Activated T-cell treated with anti-CD3 and anti-CD28 coated beads, Interleukin-2, amount 50 U/mL, for 72 hours (primary cell): ENCODE data around the gene IGSF9B. TPM values are rescaled to one million over a fixed set of nuclear protein-coding genes. Genes with fewer than 3 reads are reported as not detected.
A peak's percentile ranks its signal among the peaks of the same experiment; 100 is the strongest.

Experiments used
- ATAC-seq, 2 donors: fragments of 150-1000 bp; cut with Tn5 transposase; replicated peaks in 1 of 2; 2 replicates each; pipeline ENCODE4 v1.10.0; 2021; ENCODE audit warnings: moderate library complexity in 2 of 2, mild to moderate bottlenecking in 1 of 2
- DNase-seq, 2 donors: peaks; one replicate each; pipeline ENCODE4 v3.0.0; 2021 to 2022; ENCODE audit warnings: mixed read lengths in 1 of 2
- H3K27ac Mint-ChIP-seq: one replicate; pipeline ENCODE4 v1.8.0; 2022; ENCODE audit warnings: mild to moderate bottlenecking, moderate library complexity, mixed read lengths
- H3K27me3 Mint-ChIP-seq: one replicate; pipeline ENCODE4 v1.8.0; 2022; ENCODE audit warnings: low read depth, mixed read lengths
- H3K36me3 Mint-ChIP-seq, 2 donors: one replicate each; pipeline ENCODE4 v1.8.0; 2022; ENCODE audit warnings: mixed read lengths in 2 of 2, mild to moderate bottlenecking in 1 of 2; ENCODE audit not compliant: insufficient read depth in 2 of 2
- H3K4me1 Mint-ChIP-seq: one replicate; pipeline ENCODE4 v1.8.0; 2022; ENCODE audit warnings: low read depth, mixed read lengths
- H3K4me3 Mint-ChIP-seq, 2 donors: one replicate each; pipeline ENCODE4 v1.8.0; 2022; ENCODE audit warnings: mild to moderate bottlenecking in 2 of 2, mixed read lengths in 2 of 2, moderate library complexity in 2 of 2
- H3K9me3 Mint-ChIP-seq, 2 donors: one replicate each; pipeline ENCODE4 v1.8.0; 2022; ENCODE audit warnings: mixed read lengths in 2 of 2
- total RNA-seq, 2 donors: library from RNA; stranded (reverse); gene quantifications; one replicate each; pipeline ENCODE4 v1.2.3, GENCODE V29; 2022

The IGSF9B gene
- total RNA-seq, 2 donors from 2014 or later = 81.8 to 87.0 TPM

DNA sequence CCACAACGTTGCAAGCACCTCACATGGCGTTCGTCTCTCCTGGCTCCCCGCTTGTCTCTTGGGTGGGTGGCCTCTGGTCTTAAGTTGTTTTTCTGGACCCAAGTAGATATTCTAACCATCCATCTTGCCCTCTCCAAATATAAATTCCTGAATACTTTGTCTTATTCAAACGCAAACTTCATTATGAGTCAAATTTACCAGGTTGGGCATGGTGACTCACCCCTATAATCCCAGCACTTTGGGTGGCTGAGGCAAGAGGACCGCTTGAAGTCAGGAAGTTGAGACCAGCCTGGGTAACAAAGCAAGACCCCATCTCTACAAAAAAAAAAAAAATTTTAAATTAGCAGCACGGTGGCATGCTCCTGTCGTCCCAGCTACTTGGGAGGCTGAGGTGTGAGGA, 5.1 kb upstream of the IGSF9B start:
- no peaks in the 10 kb centered on the region for H3K36me3 Mint-ChIP-seq
- peaks cover 72% of the 10 kb centered on the region for H3K27me3 Mint-ChIP-seq
- peaks cover 34% of the 10 kb centered on the region for H3K4me1 Mint-ChIP-seq
- no peak for ATAC-seq
- no peak overlapping the region for H3K4me3 Mint-ChIP-seq
- DNase-seq = no peak
- H3K27ac Mint-ChIP-seq = no peak overlapping the region
- no peaks in the 10 kb centered on the region for H3K9me3 Mint-ChIP-seq

- H3K4me1 Mint-ChIP-seq = peaks cover 56% of the 10 kb centered on the region
- H3K4me3 Mint-ChIP-seq = peak overlapping the region; percentile 87
- no peak overlapping the region for H3K27ac Mint-ChIP-seq
- peaks cover 2 to 5% of the 10 kb centered on the region in 2 donors for H3K36me3 Mint-ChIP-seq
- no peak for DNase-seq
- H3K27me3 Mint-ChIP-seq = peaks cover 45% of the 10 kb centered on the region
- ATAC-seq = no peak
- no peaks in the 10 kb centered on the region for H3K9me3 Mint-ChIP-seq
Observed at GRCh38 chr11:133957900-133958299, 1.1 kb upstream of the IGSF9B start.

DNA sequence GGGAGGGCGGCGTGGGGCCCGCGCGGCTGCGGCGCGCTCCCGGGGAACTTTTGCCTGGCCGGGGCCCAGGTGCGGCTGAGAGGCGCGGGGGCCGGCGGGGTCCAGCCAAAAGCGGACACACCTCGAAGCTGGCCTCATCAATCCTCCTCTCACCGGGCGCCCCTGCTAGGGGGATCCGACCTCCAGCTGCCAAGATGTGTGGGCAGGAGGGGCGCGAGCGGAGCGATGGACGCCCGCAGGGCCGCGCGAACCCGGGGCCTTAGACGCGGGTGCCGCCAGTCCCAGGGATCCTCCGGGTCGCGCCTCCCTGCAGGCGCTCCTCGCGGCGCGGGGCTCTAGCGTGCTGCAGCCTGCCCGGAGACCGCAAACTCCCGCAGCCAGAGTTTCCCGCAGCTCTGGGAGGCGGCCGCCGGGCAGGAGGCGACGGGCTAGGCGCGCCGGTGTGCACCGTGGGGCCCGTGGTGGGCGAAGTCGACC, 785 bp downstream of the IGSF9B start:
- Mint-ChIP-seq H3K36me3 (peaks cover 2 to 5% of the 10 kb centered on the region in 2 donors), H3K4me3 (peak overlapping the region; percentile 48 to 73), H3K9me3 (no peaks in the 10 kb centered on the region), H3K27me3 (peaks cover 38% of the 10 kb centered on the region), H3K4me1 (peaks cover 47% of the 10 kb centered on the region), H3K27ac (no peak overlapping the region)
- DNase-seq = peak in 1 of 2 donors; percentile 32
- peak in 1 of 2 donors; percentile 3 for ATAC-seq

DNA sequence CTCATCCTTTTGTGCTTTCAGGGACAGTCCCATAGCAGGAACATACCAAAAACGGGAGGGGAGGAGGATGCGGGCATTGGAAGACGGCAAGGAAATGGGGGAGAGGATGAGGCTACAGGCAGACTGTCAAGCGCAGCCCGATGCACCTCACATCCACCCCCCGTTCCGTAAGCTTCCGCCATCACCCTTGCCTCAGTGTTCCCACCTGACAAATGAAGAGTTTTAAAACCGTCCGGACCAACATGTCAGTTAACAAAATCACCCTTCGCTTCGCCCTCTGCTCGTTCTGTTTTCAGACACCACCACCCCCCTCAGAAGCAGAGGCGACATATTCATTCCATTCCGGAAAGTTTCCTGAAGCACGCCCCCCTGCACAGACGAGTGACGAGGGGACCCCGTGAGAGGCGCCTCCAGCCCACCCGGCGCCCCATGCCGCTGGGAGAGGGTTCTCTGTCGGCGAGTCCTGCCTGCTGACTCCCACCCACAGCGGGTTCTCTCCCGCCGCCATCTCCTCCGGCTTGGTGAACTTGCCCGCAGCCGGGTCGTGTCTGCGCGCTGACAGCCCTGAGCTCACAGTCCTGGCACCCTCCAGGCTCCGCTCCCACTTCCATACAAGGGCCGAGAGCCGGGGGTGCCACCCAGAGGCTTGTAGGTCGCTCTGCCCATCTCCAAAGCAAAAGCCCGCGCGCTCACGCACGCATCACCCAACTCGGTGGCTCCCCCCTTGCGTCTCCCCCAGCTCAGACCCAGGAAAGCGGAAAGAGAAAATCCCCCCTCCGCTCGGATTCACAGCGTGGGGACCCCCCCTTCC, 1.5 kb downstream of the IGSF9B start:
- ATAC-seq = peak; percentile 33 to 35
- peak overlapping the region; percentile 90 to 94 for H3K4me3 Mint-ChIP-seq
- peaks cover 2 to 5% of the 10 kb centered on the region in 2 donors for H3K36me3 Mint-ChIP-seq
- H3K27ac Mint-ChIP-seq = no peak overlapping the region
- H3K4me1 Mint-ChIP-seq = peaks cover 47% of the 10 kb centered on the region
- peaks cover 34% of the 10 kb centered on the region for H3K27me3 Mint-ChIP-seq
- no peaks in the 10 kb centered on the region for H3K9me3 Mint-ChIP-seq
- DNase-seq = peak; percentile 62 to 67

DNA sequence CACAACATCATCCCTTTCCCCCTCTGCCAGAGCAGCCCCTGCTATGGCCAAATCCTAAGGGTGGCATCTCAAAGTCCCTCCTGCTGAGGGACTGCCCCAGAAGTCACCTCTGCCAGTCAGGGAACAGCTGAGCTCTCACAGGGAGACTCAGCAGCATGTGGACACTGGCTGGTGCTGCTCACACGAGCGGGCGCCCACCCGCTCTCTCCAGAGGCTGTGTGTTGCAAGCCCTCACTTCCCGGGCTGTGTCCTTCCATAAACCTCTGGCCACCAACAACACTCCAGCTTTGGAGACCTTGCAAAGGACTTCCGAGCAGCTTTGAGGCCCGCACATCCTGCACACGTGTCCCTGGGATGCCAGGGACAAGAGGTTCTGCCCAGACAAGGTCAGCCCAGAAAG, 2.8 kb downstream of the IGSF9B start:
- ATAC-seq (no peak), DNase-seq (no peak)
- H3K9me3 Mint-ChIP-seq = no peaks in the 10 kb centered on the region
- H3K4me3 Mint-ChIP-seq = peak overlapping the region; percentile 90 to 94
- peaks cover 58% of the 10 kb centered on the region for H3K4me1 Mint-ChIP-seq
- peaks cover 2 to 5% of the 10 kb centered on the region in 2 donors for H3K36me3 Mint-ChIP-seq
- no peak overlapping the region for H3K27ac Mint-ChIP-seq
- peaks cover 21% of the 10 kb centered on the region for H3K27me3 Mint-ChIP-seq

DNA sequence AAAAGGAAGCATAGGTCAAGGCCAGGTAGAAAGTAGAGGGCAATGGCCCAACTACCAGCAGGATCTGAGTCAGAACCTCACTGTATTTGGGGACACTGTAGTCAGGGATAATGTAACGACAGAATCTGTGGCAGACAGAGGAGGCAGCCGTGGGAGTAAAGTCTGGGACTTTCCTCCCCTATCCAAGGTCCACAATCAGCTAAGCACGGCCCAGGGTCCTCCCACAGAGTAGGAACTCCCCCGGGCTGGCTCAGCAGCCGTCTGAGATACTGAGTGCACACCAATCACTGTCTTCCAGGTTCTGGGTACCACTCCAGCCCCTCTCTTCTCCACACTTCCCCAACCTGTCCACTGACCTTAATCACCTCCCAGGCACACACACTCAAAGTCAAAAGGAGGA, 3.2 kb downstream of the IGSF9B start:
- DNase-seq (no peak), ATAC-seq (no peak)
- H3K27ac Mint-ChIP-seq = no peak overlapping the region
- peaks cover 16% of the 10 kb centered on the region for H3K27me3 Mint-ChIP-seq
- H3K4me3 Mint-ChIP-seq = peak overlapping the region; percentile 90 to 94
- peaks cover 63% of the 10 kb centered on the region for H3K4me1 Mint-ChIP-seq
- H3K9me3 Mint-ChIP-seq = no peaks in the 10 kb centered on the region
- peaks cover 2 to 5% of the 10 kb centered on the region in 2 donors for H3K36me3 Mint-ChIP-seq

DNA sequence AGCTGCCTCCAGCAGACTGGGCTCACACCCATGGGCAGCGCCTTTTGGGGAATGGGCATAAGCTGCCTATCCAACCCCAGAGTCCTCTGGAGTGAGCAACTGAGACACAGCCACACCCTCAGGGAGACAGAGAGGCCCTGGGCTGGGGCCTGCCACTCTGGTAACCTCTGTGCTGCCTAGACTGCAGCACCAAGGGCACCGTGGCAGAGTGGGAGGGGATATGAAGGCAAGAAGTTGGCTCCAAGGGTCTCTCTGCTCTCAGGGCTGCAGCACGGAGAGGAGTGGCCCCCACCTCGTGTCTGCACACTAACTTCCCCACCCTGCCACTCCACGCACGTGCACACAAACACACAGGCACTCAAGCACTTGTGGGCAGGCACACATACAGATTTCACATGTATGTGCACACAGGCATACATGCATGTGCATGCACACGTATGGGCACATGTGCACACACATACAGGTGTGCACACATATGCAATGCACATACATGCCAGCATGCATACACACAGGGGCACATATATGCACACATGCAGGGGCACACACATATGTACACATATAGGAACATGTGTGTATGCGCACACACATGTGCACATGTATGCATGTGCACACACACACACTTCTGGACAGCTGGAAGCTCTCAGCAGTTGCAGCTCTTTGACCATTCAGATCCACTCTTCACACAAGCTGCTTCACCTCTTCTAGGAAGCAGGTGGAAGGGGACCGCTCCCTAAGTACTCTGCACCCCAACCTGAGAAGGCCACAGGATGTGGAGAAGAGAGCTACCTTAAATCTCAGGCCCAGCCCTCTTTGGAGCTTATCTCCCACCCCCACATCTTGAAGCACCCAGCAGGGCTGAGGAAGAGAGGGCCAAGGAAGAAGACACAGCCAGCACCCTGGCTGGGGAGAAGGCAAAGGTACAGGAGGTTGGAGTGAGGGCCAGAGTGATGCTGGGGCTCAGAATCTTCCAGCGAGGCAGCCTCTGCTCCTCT, 4.3 kb downstream of the IGSF9B start:
- Mint-ChIP-seq H3K4me1 (peaks cover 67% of the 10 kb centered on the region), H3K9me3 (no peaks in the 10 kb centered on the region), H3K4me3 (peak overlapping the region; percentile 90 to 94), H3K27me3 (peaks cover 6% of the 10 kb centered on the region), H3K27ac (no peak overlapping the region), H3K36me3 (peaks cover 2 to 5% of the 10 kb centered on the region in 2 donors)
- DNase-seq (no peak), ATAC-seq (no peak)

DNA sequence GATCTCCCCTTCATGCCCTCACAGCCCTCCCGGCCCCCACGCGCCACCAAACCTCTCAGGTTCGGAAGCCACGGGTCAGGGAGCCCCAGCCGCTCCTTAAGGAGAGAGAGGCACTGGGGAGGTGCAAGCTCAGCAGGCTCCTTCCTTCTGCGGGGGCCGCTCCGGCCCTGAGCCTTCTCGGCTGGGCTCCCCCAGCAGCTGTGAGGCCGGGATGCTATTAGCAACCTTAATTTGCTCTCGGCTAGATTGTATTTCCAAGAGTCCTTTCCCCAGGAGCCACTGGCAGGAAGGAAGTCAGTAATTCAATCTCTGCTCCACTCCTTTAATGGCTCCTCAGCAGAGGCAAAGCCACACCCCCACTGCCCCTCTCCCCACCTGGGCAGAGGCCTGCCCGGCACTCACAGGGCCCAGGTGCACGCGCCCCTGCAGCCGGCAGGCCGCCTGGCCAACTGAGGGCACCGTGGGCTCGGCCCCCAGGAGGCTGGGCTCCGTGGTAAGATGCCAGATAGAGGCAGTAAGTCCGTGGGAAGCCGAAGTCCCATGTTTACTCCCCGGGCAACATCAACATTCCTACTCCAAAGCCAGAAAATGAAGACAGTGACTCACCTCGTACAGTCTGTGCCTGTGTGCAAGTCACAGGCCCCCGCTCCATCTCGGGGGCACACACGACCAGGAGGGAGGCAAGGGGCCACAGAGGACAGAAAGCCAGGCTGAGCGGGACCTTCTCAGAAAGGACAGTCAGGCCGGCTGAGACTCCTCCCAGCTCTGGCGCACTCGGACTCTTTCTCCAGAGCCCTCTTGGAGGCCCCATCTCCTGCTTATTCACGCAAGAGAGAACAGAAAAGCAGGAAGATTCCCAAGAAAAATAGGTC, 5.2 kb downstream of the IGSF9B start:
- peaks cover 2 to 5% of the 10 kb centered on the region in 2 donors for H3K36me3 Mint-ChIP-seq
- no peak overlapping the region for H3K4me3 Mint-ChIP-seq
- ATAC-seq = no peak

GRCh38 chr11:133950874-133951326, 5.9 kb downstream of the IGSF9B start:
- Mint-ChIP-seq H3K27me3 (peaks cover 5% of the 10 kb centered on the region), H3K9me3 (no peaks in the 10 kb centered on the region), H3K4me3 (no peak overlapping the region), H3K36me3 (peaks cover 2 to 5% of the 10 kb centered on the region in 2 donors), H3K27ac (no peak overlapping the region), H3K4me1 (peaks cover 76% of the 10 kb centered on the region)
- ATAC-seq (no peak), DNase-seq (no peak)

More for the DNA sequence above, 5.2 kb downstream of the IGSF9B start:
- DNase-seq = no peak
- Mint-ChIP-seq H3K27me3 (peaks cover 5% of the 10 kb centered on the region), H3K4me1 (peaks cover 69% of the 10 kb centered on the region), H3K9me3 (no peaks in the 10 kb centered on the region), H3K27ac (no peak overlapping the region)

GRCh38 chr11:133950421-133950820, 6.3 kb downstream of the IGSF9B start:
- H3K36me3 Mint-ChIP-seq = peaks cover under 1 to 5% of the 10 kb centered on the region in 2 donors
- DNase-seq = no peak
- H3K9me3 Mint-ChIP-seq = no peaks in the 10 kb centered on the region
- no peak overlapping the region for H3K27ac Mint-ChIP-seq
- no peak overlapping the region for H3K4me3 Mint-ChIP-seq
- ATAC-seq = no peak
- H3K4me1 Mint-ChIP-seq = peaks cover 79% of the 10 kb centered on the region
- H3K27me3 Mint-ChIP-seq = peaks cover 5% of the 10 kb centered on the region

DNA sequence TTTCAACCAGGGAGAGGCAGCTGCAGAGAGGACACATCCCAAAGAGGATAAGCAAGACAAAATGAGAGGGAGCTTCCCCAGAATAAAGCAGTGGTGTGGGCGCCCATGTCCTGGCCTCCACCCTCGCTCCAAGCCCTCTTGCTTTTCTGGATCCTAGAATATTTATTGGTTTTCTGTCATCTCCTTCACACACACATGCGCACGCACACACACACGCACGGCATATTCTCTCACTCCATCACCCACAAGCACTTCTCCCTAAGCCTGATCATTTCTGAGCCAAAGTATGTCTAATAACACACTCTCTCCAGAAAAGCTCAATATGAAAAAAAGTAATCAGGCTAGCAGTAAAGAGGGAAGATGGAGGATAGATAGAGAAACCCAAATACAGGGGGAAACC, 7.6 kb downstream of the IGSF9B start:
- Mint-ChIP-seq H3K27me3 (no peaks in the 10 kb centered on the region), H3K4me1 (peaks cover 79% of the 10 kb centered on the region), H3K36me3 (peaks cover 2 to 5% of the 10 kb centered on the region in 2 donors), H3K4me3 (peak overlapping the region; percentile 15 to 82), H3K27ac (no peak overlapping the region), H3K9me3 (no peaks in the 10 kb centered on the region)
- no peak for ATAC-seq
- no peak for DNase-seq

DNA sequence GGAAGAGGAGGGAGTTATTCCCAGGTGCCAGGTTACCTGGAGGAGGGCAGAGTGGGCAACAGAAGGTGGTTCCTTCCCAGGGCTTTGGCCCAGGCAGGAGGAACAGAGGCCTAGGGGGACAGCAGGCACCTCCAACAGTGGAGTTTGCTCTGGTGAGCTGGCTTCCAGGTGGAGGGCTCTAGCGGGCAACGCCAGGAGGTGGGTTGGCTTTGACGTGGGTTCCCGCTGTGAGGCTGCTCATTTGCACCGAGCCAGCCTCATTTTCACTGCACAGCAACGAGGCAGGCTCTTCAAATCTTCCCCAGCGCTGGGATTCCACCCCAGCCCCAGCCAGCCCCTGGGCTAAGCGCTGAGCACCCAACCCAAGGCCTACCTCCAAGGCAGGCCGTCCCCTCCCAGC, 8.1 kb downstream of the IGSF9B start:
- Mint-ChIP-seq H3K36me3 (peaks cover 2 to 7% of the 10 kb centered on the region in 2 donors), H3K4me3 (peak overlapping the region; percentile 68 to 82), H3K27ac (no peak overlapping the region), H3K9me3 (no peaks in the 10 kb centered on the region), H3K27me3 (no peaks in the 10 kb centered on the region), H3K4me1 (peaks cover 79% of the 10 kb centered on the region)
- ATAC-seq = no peak
- no peak for DNase-seq
